ENCODE measurements around the gene CD47.

Gene CD47

GRCh38 chr3:108051005-108051404, 39.8 kb downstream of the CD47 start:
- DNase-seq (ENCODE audit: low read depth in 1 of 2, low spot score in 1 of 2), result no peak
- TF ChIP-seq JUND (IDR thresholded peaks at IDR 0.05; ENCODE audit: low read depth), result no peak
- in situ Hi-C loops (cut with HindIII; ENCODE audit: low pct_unique_long_range_greater_than_20kb, low sequenced_read_pairs), result no loop called here

- in situ Hi-C loops (cut with HindIII; ENCODE audit: low pct_unique_long_range_greater_than_20kb, low sequenced_read_pairs), result no loop called here
- TF ChIP-seq JUND (IDR thresholded peaks at IDR 0.05; ENCODE audit: low read depth), result no peak
- DNase-seq (ENCODE audit: low read depth in 1 of 2, low spot score in 1 of 2), result no peak
Measured at GRCh38 chr3:108047987-108048386, 42.8 kb downstream of the CD47 start.

GRCh38 chr3:108046247-108046646, 44.6 kb downstream of the CD47 start:
- TF ChIP-seq JUND (IDR thresholded peaks at IDR 0.05; ENCODE audit: low read depth), result no peak
- no peak for DNase-seq (ENCODE audit: low read depth in 1 of 2, low spot score in 1 of 2)
- in situ Hi-C loops (cut with HindIII; ENCODE audit: low pct_unique_long_range_greater_than_20kb, low sequenced_read_pairs), result no loop called here

- no peak for TF ChIP-seq JUND (IDR thresholded peaks at IDR 0.05; ENCODE audit: low read depth)
- DNase-seq (ENCODE audit: low read depth in 1 of 2, low spot score in 1 of 2), result no peak
- in situ Hi-C loops (cut with HindIII; ENCODE audit: low pct_unique_long_range_greater_than_20kb, low sequenced_read_pairs), result no loop called here
Measured at GRCh38 chr3:108044699-108045098, 46.1 kb downstream of the CD47 start.

GRCh38 chr3:108042300-108042699, 48.5 kb downstream of the CD47 start:
- no peak for DNase-seq (ENCODE audit: low read depth in 1 of 2, low spot score in 1 of 2)
- no peak for TF ChIP-seq JUND (IDR thresholded peaks at IDR 0.05; ENCODE audit: low read depth)
- in situ Hi-C loops (cut with HindIII; ENCODE audit: low pct_unique_long_range_greater_than_20kb, low sequenced_read_pairs), result no loop called here

- DNase-seq (ENCODE audit: low read depth in 1 of 2, low spot score in 1 of 2), result no peak
- no peak for TF ChIP-seq JUND (IDR thresholded peaks at IDR 0.05; ENCODE audit: low read depth)
- in situ Hi-C loops (cut with HindIII; ENCODE audit: low pct_unique_long_range_greater_than_20kb, low sequenced_read_pairs), result no loop called here
Measured at GRCh38 chr3:108041253-108041652, 49.6 kb downstream of the CD47 start.

GRCh38 chr3:108037770-108038169, 53.1 kb downstream of the CD47 start:
- DNase-seq (ENCODE audit: low read depth in 1 of 2, low spot score in 1 of 2), result no peak

GRCh38 chr3:108036984-108037741, 53.7 kb downstream of the CD47 start:
- TF ChIP-seq JUND (IDR thresholded peaks at IDR 0.05; ENCODE audit: low read depth), result no peak
- DNase-seq (ENCODE audit: low read depth in 1 of 2, low spot score in 1 of 2), result peak in 1 of 2 experiments; percentile 30

More at GRCh38 chr3:108037770-108038169, 53.1 kb downstream of the CD47 start:
- no peak for TF ChIP-seq JUND (IDR thresholded peaks at IDR 0.05; ENCODE audit: low read depth)
- in situ Hi-C loops (cut with HindIII; ENCODE audit: low pct_unique_long_range_greater_than_20kb, low sequenced_read_pairs), result no loop called here

GRCh38 chr3:108036401-108036800, 54.4 kb downstream of the CD47 start:
- in situ Hi-C loops (cut with HindIII; ENCODE audit: low pct_unique_long_range_greater_than_20kb, low sequenced_read_pairs), result no loop called here
- DNase-seq (ENCODE audit: low read depth in 1 of 2, low spot score in 1 of 2), result no peak
- no peak for TF ChIP-seq JUND (IDR thresholded peaks at IDR 0.05; ENCODE audit: low read depth)

More at GRCh38 chr3:108036984-108037741, 53.7 kb downstream of the CD47 start:
- in situ Hi-C loops (cut with HindIII; ENCODE audit: low pct_unique_long_range_greater_than_20kb, low sequenced_read_pairs), result no loop called here

- in situ Hi-C loops (cut with HindIII; ENCODE audit: low pct_unique_long_range_greater_than_20kb, low sequenced_read_pairs), result no loop called here
- DNase-seq (ENCODE audit: low read depth in 1 of 2, low spot score in 1 of 2), result no peak
- no peak for TF ChIP-seq JUND (IDR thresholded peaks at IDR 0.05; ENCODE audit: low read depth)
Measured at GRCh38 chr3:108035751-108036150, 55.1 kb downstream of the CD47 start.

GRCh38 chr3:108031895-108032294, 58.9 kb downstream of the CD47 start:
- no peak for TF ChIP-seq JUND (IDR thresholded peaks at IDR 0.05; ENCODE audit: low read depth)
- DNase-seq (ENCODE audit: low read depth in 1 of 2, low spot score in 1 of 2), result peak in 1 of 2 experiments; percentile 22
- in situ Hi-C loops (cut with HindIII; ENCODE audit: low pct_unique_long_range_greater_than_20kb, low sequenced_read_pairs), result no loop called here

- in situ Hi-C loops (cut with HindIII; ENCODE audit: low pct_unique_long_range_greater_than_20kb, low sequenced_read_pairs), result no loop called here
- DNase-seq (ENCODE audit: low read depth in 1 of 2, low spot score in 1 of 2), result no peak
- TF ChIP-seq JUND (IDR thresholded peaks at IDR 0.05; ENCODE audit: low read depth), result no peak
Measured at GRCh38 chr3:108030960-108031359, 59.9 kb downstream of the CD47 start.

- TF ChIP-seq JUND (IDR thresholded peaks at IDR 0.05; ENCODE audit: low read depth), result no peak
- in situ Hi-C loops (cut with HindIII; ENCODE audit: low pct_unique_long_range_greater_than_20kb, low sequenced_read_pairs), result no loop called here
- DNase-seq (ENCODE audit: low read depth in 1 of 2, low spot score in 1 of 2), result no peak
Measured at GRCh38 chr3:108029466-108029865, 61.4 kb downstream of the CD47 start.

- no peak for TF ChIP-seq JUND (IDR thresholded peaks at IDR 0.05; ENCODE audit: low read depth)
Measured at GRCh38 chr3:108028896-108029295, 61.9 kb downstream of the CD47 start.

More at GRCh38 chr3:108028896-108029295, 61.9 kb downstream of the CD47 start:
- in situ Hi-C loops (cut with HindIII; ENCODE audit: low pct_unique_long_range_greater_than_20kb, low sequenced_read_pairs), result no loop called here
- DNase-seq (ENCODE audit: low read depth in 1 of 2, low spot score in 1 of 2), result no peak

Measured in T47D (cell line).